ENCODE measurements around the gene WDR82.

The WDR82 gene

DNA sequence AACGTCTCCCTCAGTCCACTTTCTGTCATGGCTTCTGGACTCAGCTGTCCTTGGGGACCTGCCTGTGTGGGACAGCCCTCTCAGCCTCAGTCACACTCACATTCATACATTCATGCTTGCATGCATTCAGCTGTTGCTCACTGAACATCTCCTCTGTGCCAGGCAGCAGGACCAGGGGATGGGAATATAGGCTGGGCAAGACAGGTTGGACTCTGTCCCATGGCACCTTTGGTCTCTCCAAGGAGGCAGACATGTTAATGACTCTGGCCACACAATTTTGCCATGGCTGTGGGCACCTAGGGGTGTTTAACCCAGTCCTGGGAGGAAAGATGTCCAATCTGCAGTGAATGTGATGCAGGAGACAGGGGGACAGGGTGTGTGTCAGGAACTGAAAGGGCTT, 29.9 kb upstream of the WDR82 start:
- TF ChIP-seq CTCF (IDR thresholded peaks at IDR 0.05; ENCODE audit: insufficient read depth, low read depth, low read length, missing control alignments) = no peak
- DNase-seq (ENCODE audit: low read depth) = no peak

GRCh38 chr3:52306978-52307377, 28.5 kb upstream of the WDR82 start:
- TF ChIP-seq CTCF (IDR thresholded peaks at IDR 0.05; ENCODE audit: insufficient read depth, low read depth, low read length, missing control alignments) = no peak
- DNase-seq (ENCODE audit: low read depth) = no peak

More for the DNA sequence above, 29.9 kb upstream of the WDR82 start:
- no peak overlapping the region for H3K4me3 ChIP-seq (ENCODE audit: low read depth, low read length)

DNA sequence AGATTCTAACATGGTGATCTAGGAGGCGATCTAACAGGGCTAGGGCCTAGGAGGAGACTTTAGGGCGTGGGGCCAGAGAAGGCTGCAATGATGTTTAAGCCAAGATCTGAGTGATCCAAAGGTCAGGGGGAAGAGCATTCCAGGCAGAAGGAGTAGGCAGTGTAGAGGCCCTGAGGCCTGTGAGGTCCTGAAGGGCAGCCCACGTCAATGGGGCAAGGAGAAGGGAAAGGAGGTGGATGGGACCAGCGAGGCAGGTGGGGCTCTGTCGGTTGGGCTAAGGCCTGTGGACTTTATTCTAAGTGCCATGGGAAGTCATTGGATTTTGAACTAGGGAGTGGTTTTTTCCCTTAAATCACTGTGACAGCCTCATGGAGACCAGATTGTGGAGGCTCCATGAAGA, 27.5 kb upstream of the WDR82 start:
- no peak for TF ChIP-seq CTCF (IDR thresholded peaks at IDR 0.05; ENCODE audit: insufficient read depth, low read depth, low read length, missing control alignments)
- H3K4me3 ChIP-seq (ENCODE audit: low read depth, low read length) = no peak overlapping the region
- no peak for DNase-seq (ENCODE audit: low read depth)

More at GRCh38 chr3:52306978-52307377, 28.5 kb upstream of the WDR82 start:
- no peak overlapping the region for H3K4me3 ChIP-seq (ENCODE audit: low read depth, low read length)

DNA sequence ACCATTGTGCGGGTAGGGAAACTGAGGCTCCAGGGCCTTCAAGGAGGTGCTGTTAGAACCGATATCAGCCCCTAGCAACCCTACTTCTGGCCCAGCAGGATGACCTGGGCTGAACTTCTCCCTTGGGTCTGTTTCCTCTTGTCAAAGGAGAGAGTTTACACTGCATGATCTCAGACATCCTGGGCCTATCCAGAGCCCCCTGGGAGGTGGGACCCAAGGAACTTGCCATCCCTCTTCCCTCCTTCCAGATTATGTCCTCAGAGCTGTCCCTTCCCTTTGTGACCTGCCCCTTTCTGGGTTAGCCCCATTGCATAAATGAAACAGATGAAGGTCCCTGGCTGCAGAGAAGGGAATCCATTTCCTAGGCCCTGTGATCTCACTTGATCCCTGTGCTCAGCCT, 25.4 kb upstream of the WDR82 start:
- TF ChIP-seq CTCF (IDR thresholded peaks at IDR 0.05; ENCODE audit: insufficient read depth, low read depth, low read length, missing control alignments) = no peak
- no peak for DNase-seq (ENCODE audit: low read depth)
- H3K4me3 ChIP-seq (ENCODE audit: low read depth, low read length) = no peak overlapping the region

DNA sequence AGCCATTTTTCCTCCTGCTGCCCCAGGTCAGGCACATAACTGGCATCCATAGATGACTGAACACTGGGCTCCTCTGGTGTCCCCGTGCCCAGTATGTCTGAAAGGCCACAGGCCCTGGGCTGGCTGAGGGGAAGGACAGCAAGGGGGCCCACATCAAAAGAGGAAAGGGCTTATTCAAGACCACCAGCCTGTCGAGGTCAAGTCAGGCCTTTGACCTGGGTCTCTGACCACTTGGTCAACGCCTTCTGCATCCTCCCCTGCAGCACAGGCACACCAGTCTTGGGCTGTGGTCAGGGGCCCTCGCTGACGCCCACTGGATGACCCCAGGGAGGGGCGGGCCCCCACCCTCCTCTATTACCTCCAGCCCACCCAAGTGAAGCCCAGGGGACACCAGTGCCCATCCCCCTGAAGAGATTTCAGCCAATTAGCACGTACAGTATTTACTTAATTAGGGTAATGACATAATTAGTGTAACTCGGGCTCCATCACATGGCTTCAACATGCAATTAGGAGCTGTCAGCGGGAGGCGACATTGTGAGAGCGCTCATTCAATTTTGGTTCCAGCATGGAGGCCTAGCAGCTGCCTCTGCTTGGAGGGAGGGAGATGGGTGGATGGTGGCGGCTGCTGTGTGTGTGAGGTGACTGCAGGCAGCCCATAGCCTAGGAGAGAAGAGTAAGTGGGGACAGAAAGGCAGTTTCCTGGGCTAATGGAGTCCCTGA, 24.1 kb upstream of the WDR82 start:
- H3K4me3 ChIP-seq (ENCODE audit: low read depth, low read length) = no peak overlapping the region
- no peak for DNase-seq (ENCODE audit: low read depth)
- TF ChIP-seq CTCF (IDR thresholded peaks at IDR 0.05; ENCODE audit: insufficient read depth, low read depth, low read length, missing control alignments) = no peak

- H3K4me3 ChIP-seq (ENCODE audit: low read depth, low read length) = no peak overlapping the region
- DNase-seq (ENCODE audit: low read depth) = no peak
- TF ChIP-seq CTCF (IDR thresholded peaks at IDR 0.05; ENCODE audit: insufficient read depth, low read depth, low read length, missing control alignments) = no peak
Measured at GRCh38 chr3:52299879-52300611, 21.6 kb upstream of the WDR82 start.

Measured in GM12865 (cell line).